Endometrial microvascular endothelial cells (primary cell): ENCODE data around the gene LTF. TPM values are rescaled to one million over a fixed set of nuclear protein-coding genes. Genes with fewer than 3 reads are reported as not detected.
"Not testable (repeated sequence)": the region's sequence is repeated elsewhere in the genome, so short reads cannot be mapped to it uniquely, and the experiment has no call there.

ENCODE experiments used
- in situ Hi-C: cut with HindIII; loops from 2 replicates; pipeline ENCODE4 v1.10.0; 2017; ENCODE audit warnings: low sequenced_read_pairs, low pct_unique_long_range_greater_than_20kb; ENCODE audit errors: inconsistent ontology term
- total RNA-seq: library from RNA; depleted of rRNA; stranded (reverse); fragments of >200 nt; gene quantifications from one replicate; pipeline ENCODE4 v1.2.3, GENCODE V29; 2015; ENCODE audit errors: inconsistent ontology term

LTF gene
- total RNA-seq, result 0.65 TPM

DNA sequence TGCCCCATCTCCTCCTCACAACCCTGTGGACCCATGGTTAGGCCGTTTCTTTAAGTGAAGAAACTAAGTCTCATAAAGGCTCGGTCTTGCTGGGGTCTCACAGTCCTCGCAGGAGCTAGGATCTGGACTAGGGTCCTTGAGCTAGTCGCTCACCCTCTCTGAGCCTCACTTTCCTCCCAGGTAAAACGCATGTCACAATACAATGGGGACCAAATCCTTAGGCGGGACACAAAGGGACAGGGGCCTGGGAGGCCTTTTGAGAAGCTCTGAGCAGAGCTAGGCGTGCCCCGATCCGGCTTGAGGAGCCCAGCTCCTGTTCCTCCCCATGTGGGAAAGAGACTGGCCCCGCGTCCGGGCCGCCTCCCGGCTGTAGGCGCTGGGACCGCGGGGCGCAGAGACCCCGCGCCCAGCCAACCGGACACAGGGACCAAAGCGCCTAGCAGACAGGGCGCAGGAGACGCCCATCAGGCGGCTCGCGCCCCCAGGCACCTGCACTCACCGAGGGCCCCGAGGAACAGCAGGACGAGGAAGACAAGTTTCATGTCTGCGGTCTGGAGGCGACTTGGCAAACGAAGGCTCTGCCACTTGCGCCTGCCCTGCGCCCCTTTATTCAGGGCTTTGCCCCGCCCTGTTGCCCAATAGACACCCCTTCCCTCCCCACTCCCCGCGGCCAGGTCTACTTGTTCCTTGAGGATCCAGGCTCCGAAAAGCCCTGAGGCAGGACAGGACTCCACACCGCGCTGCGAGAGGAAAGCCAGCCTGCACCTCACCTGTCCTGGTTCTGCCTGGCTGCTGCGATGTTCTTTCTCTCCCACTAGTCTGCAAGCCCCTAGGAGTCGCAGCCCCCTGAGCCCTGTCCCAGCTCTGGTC is at the start of gene LTF:
Gene LTF (minus strand): TSS at position 580 of the 870 bp plus-strand sequence. CDS start 38 bp downstream, at position 542.
- in situ Hi-C loops, result no loop called here

DNA sequence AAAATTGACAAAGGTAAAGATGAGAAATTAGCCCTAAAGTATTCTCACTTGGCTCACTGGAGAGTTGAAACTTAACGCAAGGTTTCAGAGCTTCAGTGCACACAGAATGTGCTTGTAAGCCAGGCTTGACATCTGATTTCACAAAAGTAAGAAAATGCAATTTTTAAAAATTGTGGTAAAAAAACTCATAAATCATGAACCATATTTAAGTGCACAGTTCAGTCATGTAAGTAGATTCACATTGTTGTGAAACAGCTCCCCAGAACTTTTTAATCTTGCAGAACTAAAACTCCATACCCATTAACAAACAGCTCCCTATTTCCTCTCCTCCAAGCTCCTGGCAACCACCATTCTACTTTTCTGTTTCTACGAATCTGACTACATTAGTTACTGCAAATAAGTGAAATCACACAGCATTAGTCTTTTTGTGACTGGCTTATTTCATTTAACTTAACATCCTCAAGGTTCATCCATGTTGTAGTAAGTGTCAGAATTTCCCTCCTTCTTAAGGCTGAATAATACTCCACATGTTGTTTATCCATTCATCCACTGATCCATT is 47.6 kb upstream of the LTF start:
- in situ Hi-C loops, result no loop called here

DNA sequence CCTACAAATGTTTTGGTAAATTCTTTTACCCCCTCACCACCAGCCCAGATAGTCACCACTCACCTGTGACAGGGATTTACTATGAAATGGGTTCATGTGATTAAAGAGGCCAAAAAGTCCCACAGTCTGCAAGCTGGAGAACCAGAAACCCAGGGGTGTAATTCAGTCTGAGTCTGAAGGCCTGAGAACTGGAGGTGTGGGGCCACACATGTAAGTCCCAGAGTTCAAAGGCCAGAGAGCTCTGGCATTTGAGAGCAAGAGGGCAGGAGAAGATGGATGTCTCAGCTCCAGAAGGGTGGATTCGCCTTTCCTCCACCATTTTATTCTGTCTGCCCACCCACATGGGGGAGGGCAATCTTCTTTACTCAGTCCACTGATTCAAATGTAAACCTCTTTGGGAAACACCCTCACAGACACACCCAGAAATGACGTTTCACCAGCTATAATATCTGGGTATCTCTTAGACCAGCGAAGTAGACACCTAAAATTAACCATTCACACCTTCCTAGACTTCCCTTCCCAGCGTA is 45.0 kb upstream of the LTF start:
- in situ Hi-C loops, result no loop called here

DNA sequence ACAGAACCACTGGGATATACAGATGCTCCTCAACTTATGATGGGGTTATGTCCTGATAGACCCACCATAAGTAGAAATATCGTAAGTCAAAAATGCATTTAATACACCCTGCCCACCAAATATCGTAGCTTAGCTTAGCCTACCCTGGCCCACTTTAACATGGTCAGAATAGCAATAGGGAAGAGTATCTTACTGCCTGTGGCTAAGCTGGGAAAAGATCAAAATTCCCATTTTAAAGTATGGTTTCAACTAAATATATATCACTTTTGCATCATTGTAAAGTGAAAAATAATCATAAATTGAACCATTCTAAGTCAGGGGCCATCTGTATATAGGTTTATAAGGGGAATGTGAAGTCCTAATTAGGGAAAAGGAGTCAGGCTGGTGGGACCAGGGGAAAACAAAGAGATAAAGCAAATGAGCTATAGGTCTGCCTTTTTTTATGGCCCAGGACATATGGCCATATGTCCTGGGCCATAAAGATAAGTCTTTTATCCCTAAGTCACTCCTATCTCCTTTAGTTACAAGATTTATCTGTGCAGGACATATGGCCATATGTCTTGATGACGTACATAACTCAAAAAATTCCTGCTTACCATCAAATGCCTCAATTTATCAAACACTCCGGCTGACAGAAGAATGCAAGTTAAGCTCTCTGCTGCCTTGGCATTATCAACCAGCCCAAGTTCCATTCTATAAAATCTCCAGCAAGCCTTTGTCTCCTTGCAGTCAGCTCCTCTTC is 44.3 kb upstream of the LTF start:
- in situ Hi-C loops, result no loop called here

DNA sequence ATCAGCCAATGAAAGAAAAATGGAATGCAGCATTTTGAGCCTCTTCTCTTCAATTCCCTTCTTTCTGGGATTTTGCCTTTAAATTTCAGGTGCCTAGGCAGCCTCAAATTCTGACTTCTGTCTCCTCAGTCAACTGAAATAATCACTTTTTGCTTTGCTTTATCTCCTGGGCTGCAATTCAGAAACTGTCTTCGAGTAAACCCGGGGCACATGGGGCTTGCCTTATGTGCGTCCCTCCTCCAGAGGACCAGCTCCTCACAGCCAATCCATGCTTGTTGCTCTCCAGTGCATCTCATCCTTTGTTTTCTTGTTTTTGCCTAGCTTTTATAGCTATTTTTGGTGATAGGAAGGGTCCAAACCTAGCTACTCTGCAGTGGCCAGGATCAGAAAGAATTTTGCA is 41.8 kb upstream of the LTF start:
- in situ Hi-C loops, result no loop called here

DNA sequence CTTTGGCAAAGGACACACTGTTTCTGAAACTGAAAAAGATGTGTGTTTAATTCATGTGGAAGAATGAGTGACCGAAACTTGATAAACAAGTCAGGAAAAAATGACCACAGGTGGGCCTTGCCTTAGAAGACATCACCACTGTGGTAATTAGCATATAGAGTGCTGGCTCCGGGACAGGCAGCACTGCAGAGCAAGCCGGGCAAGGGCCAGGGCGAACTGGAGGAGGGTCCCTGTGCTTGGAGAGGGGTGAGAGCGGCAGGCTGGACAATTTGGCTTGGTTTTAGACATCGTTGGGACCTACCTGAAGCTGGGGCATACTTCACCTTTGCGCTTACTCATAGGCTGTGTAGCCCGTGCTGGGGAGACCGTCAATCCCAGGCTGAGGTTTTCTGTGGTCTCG is 41.2 kb upstream of the LTF start:
- in situ Hi-C loops, result no loop called here

DNA sequence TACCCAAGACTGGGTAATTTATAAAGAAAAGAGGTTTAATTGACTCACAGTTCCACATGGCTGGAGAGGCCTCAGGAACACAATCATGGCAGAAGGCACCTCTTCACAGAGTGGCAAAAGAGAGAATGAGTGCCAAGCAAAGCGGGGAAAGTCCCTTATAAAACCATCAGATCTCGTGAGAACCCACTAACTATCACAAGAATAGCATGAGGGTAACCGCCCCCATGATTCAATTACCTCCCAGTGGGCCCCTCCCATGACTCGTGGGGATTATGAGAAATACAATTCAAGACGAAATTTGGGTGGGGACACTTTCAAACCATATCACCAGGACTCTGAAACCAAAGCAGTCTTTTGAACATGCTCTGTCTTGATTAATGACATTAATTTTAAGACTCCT is 40.1 kb upstream of the LTF start:
- in situ Hi-C loops, result no loop called here

DNA sequence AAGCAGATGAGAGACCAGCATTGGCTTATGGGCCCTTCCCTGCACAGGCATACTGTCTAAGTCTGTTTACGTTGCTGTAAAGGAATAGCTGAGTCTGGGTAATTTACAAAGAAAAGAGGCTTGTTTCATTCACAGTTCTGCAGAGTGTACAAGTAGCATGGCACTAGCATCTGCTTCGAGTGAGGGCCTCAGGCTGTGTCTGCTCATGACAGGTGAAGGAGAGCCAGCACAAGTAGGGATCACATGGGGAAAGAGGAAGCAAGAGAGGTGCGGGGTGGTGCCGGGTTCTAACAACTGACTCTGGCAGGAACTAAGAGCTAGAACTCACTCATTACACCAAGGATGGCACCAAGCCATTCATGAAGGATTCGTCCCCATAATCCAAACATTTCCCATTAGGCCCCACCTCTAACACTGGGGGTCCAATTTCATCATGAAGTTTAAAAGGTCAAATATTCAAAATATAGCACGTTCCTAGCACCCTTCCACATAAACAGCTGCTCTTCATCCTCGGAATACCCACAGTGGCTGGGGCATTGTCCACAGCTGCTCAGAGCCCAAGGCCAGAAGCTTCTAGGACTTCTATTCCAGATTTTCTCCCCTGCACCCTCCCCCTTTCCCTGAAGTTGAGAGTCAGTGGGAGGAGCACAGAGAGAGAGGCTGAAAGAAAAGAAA is 38.6 kb upstream of the LTF start:
- in situ Hi-C loops, result no loop called here

DNA sequence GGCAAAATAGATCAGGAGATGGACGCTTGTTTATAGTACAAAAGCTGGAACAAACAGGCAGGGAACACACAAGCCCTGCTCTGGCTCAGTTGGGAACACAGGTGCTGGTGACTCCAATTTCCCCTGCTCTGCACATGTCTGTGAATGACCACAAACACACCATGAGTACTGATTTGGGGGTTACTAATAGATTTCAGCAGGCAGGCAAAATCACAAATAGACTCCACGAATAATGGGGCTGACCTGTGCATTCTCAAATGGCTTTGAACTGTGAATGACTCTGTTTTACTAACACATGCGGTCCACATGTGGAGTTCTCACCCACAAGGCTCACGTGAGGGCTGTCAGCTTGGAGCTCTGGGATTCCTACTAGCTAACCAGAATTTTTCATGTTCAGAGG is 37.0 kb upstream of the LTF start:
- in situ Hi-C loops, result no loop called here

DNA sequence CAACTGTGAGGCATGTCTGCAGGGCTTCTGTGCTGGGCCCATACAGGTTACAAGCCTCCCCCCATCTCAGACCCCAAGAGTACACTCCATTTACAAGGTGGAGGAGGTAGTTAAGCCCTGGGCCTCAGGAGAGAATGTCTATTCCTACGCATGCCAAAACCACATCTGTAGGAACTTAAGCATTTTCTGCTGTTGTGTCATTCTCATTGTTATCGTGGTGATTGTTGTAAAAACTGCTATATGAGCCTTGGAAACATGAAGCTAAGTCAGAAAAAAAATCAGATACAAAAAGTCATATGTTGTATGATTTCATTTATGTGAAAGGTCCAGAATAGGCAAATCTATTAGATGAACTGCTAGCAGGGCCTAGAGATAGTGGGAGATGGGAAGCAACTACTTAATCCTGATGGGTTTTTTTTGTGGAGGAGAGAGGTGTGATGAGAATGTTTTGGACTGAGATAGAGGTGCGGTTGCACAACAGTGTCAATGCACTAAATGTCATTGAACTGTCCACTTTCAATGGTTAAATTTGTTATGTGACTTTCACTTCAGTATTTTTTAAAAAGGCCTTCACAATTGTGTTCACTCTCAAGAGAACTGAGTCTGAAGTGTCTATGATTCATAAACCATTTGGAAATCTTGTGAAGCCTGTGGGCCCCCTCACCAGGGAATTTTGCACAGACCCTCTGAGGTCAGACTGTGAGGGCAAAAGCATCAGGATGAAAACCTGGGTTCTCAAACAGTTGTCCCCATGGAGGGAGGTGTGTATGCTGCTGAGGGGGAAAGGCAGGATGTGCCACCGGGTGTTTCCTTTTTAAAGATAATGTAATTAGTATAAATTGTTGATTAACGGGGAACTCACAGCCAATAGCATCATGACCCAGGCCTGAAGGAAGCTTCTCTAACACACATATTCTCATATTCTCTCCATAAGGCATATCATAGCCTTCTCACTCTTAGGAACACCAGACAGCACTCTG is 36.2 kb upstream of the LTF start:
- in situ Hi-C loops, result no loop called here

DNA sequence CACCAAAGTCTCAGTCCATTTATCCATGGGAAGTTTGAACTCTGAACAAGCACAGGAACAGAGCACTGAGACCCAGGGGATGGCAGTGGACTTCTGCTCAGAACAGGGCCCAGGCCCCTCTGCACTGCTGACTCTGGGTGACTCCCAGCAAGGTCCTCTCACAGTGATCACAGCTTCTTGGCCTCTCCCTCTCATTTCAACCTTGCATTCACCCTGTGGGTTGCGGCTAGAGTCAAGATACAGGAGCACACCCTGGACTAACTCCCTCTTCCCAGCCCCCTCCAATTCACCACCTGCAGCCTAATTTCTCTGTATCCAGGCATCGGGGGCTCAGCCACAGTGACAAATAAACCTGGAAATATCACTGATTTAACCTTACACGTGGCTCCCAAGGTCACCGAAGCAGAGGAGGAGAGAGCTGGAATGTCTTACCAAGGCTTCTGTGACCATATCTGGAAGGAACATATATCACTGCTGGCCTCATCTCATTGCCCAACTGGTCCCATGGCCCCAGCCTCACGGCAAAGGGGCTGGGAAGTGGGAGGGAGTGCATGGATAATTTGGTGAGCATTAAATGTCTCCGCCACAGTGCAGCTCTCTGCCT is 34.3 kb upstream of the LTF start:
- in situ Hi-C loops, result no loop called here

DNA sequence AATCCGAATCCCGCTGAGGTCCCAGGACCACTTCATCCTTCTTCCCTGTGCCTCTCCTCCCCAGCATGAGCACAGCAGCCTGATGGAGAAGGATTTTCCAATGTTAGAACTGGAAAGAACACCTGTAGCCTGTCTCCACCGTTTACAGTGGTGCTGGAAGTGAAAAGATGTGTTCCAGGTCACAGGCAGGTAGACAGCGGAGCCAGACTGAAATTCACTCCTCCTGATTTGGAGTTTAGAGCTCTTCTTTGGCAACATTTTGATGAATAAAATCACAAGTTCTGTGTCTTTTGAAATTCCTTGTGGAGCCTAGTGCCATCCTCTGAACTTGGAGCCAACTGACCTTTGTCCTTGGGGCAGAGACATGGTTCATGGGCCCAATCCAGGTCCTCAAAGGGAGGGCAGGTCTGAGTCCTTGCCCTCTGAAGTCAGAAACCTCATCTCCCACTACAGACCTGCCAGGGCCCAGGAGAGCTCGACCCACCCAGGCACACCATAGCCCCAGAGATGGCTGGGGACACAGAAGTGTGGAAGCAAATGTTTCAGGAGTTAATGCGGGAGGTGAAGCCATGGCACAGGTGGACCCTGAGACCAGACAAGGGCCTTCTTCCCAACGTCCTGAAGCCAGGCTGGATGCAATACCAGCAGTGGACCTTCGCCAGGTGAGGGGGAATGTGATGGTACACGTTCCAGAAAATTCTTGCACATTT is 33.0 kb upstream of the LTF start, which contains the start of gene RTP3:
Gene RTP3 (plus strand): TSS at position 421 of the 710 bp plus-strand sequence. CDS start 87 bp downstream, at position 508.
- in situ Hi-C loops, result no loop called here

DNA sequence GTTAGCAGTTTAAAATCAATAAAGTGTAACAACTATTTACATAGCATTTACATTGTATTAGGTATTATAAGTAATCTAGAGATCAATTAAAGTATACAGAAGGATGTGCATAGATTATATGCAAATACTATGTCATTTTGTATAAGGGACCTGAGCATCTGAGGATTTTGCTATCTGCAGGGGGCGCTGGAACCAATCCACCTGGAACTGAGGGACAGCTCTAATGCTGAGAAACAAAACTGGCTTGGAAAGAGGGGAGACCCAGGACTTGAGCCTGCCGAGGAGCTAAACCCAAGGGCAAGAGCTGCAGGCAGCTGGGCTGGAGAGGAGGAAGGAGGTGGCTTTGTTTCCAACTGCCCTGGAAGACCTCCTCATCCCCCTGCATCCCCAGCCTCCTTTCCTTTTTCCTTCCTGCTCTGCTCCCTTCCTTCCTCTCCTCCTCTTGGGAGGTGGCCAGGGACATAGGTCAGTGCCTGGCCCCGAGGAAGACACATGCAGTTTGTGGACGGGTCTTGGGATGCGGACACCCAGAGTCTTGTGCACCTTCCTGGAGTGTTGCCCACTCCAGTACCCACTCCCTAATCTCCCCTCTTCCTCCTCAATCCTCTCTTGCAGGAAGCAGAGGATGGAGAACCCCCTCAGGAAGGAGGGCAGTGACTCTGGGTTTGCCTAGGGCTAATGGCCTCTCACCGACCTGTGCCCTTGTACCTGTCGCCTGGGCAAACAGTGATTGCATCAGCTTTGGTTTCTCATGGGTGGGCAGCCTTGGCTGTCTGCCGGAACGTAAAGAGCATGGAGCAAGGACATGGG is 32.2 kb upstream of the LTF start:
- in situ Hi-C loops, result no loop called here

DNA sequence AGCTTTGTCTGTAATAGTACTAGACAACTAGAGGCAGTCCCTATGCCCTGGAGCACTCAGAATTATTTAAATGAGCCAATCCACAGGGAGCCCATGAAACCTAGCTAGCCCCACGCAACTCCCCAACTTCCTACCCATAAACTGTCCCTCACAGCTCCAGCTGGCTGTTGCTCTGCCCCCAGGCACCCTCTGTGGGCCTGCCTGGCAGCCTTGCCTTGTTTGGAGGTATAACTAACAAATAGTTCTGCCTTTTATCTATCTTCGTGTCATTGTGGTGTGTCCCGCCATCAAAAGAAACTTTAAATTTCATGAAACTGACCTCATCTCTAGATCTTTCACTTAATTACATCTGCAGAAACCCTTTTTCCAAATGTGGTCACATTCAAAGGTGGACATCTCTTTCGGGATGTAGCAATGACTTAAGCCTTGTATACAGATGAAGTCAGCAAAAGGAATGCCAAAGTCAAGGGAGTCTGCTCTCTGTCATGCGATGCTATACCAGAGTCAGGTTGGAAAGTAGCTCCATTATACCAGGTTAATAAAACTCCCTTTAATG is 31.3 kb upstream of the LTF start:
- in situ Hi-C loops, result no loop called here

DNA sequence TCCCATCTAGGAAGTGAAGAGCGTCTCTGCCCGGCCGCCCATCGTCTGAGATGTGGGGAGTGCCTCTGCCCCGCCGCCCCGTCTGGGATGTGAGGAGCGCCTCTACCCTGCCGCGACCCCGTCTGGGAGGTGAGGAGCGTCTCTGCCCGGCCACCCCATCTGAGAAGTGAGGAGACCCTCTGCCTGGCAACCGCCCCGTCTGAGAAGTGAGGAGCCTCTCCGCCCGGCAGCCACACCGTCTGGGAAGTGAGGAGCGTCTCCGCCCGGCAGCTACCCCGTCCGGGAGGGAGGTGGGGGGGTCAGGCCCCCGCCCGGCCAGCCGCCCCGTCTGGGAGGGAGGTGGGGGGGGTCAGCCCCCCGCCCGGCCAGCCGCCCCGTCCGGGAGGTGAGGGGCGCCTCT is 29.8 kb upstream of the LTF start:
- in situ Hi-C loops, result not testable (repeated sequence)
